Measurements from ENCODE around the gene EHD4.

Gene EHD4

GRCh38 chr15:41901431-41901830 lies 70.9 kb downstream of the EHD4 start:
- TF ChIP-seq, protein P1, sequence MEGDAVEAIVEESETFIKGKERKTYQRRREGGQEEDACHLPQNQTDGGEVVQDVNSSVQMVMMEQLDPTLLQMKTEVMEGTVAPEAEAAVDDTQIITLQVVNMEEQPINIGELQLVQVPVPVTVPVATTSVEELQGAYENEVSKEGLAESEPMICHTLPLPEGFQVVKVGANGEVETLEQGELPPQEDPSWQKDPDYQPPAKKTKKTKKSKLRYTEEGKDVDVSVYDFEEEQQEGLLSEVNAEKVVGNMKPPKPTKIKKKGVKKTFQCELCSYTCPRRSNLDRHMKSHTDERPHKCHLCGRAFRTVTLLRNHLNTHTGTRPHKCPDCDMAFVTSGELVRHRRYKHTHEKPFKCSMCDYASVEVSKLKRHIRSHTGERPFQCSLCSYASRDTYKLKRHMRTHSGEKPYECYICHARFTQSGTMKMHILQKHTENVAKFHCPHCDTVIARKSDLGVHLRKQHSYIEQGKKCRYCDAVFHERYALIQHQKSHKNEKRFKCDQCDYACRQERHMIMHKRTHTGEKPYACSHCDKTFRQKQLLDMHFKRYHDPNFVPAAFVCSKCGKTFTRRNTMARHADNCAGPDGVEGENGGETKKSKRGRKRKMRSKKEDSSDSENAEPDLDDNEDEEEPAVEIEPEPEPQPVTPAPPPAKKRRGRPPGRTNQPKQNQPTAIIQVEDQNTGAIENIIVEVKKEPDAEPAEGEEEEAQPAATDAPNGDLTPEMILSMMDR (conservative IDR thresholded peaks at IDR 0.05) = no peak
- H3K27ac ChIP-seq = no peak overlapping the region

GRCh38 chr15:41900526-41901380 lies 71.6 kb downstream of the EHD4 start:
- H3K27ac ChIP-seq = no peak overlapping the region
- TF ChIP-seq, protein P1 (conservative IDR thresholded peaks at IDR 0.05) = no peak

DNA sequence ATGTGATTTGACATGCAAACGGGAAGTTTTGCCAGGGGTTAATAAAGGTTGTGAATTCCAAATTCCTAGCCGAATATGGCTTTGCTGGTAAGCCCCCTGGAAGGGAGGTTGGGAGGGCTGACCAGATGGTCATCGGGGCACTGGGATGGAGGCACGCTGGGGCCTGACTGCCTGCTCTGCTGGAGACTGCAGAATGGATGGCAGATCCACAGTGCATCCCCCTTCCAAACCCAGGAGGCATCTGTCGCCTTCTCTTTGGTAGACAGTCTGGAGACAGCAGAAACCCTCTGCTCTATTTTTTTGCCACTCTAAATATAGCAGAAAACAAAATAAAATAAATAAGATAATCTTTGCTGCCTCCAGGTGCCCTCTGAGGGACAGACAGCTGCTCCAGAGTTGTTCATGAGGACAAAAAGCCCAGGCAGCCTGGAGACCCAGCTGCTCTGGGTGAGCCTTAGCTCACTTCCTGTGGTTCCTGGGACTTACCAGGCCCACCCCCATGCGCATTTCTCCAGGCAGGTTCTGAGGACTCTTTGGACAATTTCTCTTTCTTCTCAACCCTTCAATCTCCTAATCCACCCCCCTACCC lies 72.4 kb downstream of the EHD4 start:
- H3K27ac ChIP-seq = no peak overlapping the region
- TF ChIP-seq, protein P1 (conservative IDR thresholded peaks at IDR 0.05) = no peak

- TF ChIP-seq, protein P1 (conservative IDR thresholded peaks at IDR 0.05) = no peak
- H3K27ac ChIP-seq = no peak overlapping the region
Observed at GRCh38 chr15:41897363-41897799, 75.0 kb downstream of the EHD4 start.

GRCh38 chr15:41896566-41896965 lies 75.8 kb downstream of the EHD4 start:
- no peak overlapping the region for H3K27ac ChIP-seq
- TF ChIP-seq, protein P1 (conservative IDR thresholded peaks at IDR 0.05) = no peak

DNA sequence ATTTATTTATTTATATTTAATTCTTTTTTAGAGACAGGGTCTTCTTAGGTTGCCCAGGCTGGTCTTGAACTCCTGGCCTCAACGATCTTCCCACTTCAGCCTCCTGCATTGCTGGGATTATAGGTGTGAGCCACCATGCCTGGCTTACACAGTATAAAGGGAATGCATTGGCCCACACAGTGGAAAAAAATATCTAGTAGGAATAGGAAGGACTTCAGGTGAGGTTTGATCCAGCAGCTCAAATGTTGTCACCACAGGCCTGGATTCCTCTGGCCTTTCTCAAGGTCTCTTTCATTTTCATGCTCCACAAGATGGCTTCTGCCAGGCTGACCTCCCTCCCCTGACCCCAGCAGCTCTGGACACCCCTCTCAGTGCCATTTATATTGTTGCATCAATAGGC lies 76.4 kb downstream of the EHD4 start:
- TF ChIP-seq, protein P1 (conservative IDR thresholded peaks at IDR 0.05) = no peak
- no peak overlapping the region for H3K27ac ChIP-seq

GRCh38 chr15:41895491-41895890 lies 76.9 kb downstream of the EHD4 start:
- TF ChIP-seq, protein P1 (conservative IDR thresholded peaks at IDR 0.05) = no peak
- H3K27ac ChIP-seq = 0 out of 2 replicates have a peak overlapping the region, but pooled peaks have one; percentile 19
